GM10266 (cell line): Measurements from ENCODE around the gene YJEFN3.
A peak's percentile ranks its signal among the peaks of the same experiment; 100 is the strongest.

ENCODE experiments used
- DNase-seq: peaks from one replicate; pipeline ENCODE4 v3.0.0; 2012; ENCODE audit errors: extremely low spot score
- CTCF ChIP-seq: IDR thresholded peaks from 2 replicates; pipeline ENCODE4 v1.5.1; 2012; ENCODE audit warnings: mild to moderate bottlenecking, low read depth; ENCODE audit not compliant: control insufficient read depth, insufficient read depth; ENCODE audit errors: missing control alignments

Gene YJEFN3

GRCh38 chr19:19526581-19527370 is 1.9 kb upstream of the YJEFN3 start:
- peak; percentile 82 for DNase-seq
- TF ChIP-seq CTCF = no peak

- DNase-seq = no peak
- no peak for TF ChIP-seq CTCF
Observed at GRCh38 chr19:19527371-19527656, 1.4 kb upstream of the YJEFN3 start.

GRCh38 chr19:19527674-19528625 is 761 bp upstream of the YJEFN3 start:
- DNase-seq = no peak
- no peak for TF ChIP-seq CTCF

- TF ChIP-seq CTCF = no peak
- DNase-seq = no peak
Observed at GRCh38 chr19:19529783-19530422, 1.2 kb downstream of the YJEFN3 start.

- no peak for TF ChIP-seq CTCF
- DNase-seq = no peak
Observed at GRCh38 chr19:19530423-19530804, 1.7 kb downstream of the YJEFN3 start.

- no peak for DNase-seq
- TF ChIP-seq CTCF = no peak
Observed at GRCh38 chr19:19530889-19531288, 2.2 kb downstream of the YJEFN3 start.
